HG03196 (cell line): ENCODE measurements around the gene RER1.

Source experiments
- ATAC-seq: cut with Tn5 transposase; IDR thresholded peaks from one replicate; pipeline ENCODE4 v1.9.1; 2021; ENCODE audit not compliant: unreplicated experiment

RER1 gene

DNA sequence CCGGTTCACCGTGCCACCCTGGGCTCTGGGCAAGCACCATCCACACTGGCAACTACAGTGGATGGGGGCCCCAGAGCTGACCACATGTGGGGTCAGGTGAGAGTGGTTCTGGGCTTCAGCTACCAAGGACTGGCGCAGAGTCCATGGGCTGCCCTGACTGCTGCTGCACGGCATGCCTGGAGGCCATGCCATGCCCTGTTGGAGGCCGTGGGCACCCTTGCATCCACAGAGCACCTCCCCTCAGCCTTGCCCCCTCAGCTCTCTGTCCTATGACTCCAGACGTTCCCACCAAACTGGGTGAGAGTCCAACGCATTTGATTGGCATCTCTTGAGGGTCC is 15.7 kb upstream of the RER1 start:
- ATAC-seq = no peak

GRCh38 chr1:2376261-2376741 is 15.3 kb upstream of the RER1 start:
- ATAC-seq = no peak

DNA sequence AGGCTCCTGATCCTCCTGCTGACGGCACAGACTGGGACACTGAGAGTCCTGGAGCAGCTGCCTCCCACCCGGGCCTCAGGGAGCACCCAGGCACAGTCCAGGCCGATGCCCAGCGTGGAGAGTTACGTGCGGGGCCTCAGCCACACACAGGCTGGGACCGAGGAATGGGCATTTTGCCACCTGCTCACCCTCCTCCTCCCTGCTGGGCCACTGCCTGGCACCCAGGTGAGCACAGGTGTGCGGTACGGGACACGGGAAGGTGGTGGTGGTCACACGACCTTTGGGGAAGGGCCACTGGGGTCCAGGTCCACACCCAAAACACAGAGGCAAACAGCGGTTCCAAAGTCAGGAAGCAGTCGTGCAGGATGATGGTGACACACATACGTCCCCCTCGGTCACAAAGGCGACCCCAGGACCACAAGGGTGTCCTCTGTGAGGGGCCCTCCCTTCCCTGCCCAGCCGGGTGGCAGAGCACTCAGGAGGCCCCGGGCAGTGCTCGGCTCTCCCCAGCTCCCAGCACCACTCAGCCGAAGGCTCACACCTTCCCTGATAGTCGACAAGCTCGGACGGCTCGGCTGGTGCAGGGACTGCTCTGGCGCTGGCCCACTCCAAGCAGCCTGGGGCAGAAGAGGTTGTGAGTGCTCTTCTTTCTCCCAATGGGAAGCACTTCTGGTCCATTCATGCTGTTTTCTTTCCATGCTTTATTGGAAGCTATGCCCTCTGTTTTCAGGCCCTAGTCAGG is 14.5 kb upstream of the RER1 start:
- no peak for ATAC-seq

GRCh38 chr1:2377751-2378440 is 13.7 kb upstream of the RER1 start:
- ATAC-seq = no peak

GRCh38 chr1:2378441-2378851 is 13.2 kb upstream of the RER1 start:
- no peak for ATAC-seq

DNA sequence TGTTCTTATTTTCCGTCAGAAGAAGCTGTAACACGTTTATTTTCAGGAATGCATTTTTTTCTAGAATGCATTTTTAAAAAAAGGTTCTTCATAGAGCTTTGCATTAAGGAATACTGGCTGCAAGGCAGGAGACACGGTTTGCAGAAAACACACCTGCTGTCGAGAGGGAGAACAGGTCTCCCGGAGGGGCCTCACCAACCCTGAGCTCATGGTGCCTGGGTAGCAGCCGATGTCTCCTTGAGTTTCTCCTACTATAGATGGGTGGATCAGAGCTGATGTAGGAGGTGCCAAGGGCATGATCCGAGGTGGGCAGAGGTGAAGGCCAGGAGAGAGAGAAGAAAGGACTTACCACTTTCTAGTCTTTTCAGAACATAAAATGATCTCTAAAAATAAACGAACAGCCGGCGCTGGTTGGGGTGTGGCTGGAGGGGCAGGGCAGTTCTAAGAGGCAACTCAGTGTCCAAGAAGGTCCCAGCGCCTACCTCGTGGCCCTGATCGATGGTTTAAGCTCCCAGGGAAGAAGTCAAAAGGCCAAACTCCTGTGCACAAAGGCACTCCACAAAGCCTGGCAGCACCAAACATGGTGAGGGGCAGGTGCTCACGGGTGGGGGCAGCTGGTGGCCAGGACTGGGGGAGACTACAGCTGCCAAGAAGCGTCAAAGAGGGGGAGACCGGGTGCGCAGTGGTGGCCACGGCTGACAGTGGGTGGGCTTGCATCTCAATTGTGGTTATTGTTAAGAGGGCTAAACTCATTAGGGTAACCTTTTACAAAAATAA is 12.5 kb upstream of the RER1 start:
- ATAC-seq = no peak

GRCh38 chr1:2379733-2380404 is 11.8 kb upstream of the RER1 start:
- no peak for ATAC-seq

- no peak for ATAC-seq
Observed at GRCh38 chr1:2380816-2381591, 10.6 kb upstream of the RER1 start.

DNA sequence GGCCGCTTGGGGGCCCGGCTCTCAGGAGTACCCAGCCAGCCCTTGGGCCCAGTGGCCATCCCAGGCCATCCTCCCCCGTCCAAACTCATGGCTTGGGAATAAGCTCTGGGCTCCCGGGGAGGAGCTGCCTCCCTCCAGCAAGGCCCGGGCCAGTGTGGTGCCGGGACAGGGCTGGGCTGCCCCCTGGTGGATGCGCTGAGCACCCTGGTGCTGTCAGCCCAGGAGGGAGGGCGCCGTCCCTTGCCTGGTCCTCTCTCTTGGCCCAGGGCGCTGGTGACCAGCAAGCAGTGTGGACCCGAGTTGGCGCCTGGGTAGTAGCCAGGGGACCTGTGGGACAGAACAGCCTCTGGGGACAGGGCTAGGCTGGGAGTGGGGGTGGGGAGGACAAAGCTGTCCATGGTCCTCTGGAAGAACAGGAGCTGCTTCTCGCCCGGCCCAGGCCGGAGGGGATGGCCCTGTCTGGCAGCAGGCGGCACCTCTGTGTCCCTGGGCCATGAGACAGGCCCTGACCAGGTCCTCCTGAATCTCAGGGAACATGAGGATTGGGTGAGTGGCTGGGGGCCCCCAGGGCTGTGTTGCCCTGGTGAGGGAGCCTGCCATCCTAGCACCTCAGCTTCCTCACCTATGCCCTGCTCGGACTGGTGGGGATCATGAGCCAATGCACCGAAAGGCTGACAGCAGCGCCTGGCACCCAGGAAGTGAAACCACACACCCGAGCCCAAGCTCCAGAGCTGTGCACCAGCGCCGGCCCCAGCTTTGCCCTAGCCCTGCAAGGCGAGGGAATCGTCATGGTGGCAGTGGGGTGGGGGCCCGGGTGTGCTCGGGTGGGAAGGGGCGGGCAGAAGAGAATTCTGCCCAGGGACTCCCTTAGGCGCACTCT is 9.7 kb upstream of the RER1 start:
- no peak for ATAC-seq

DNA sequence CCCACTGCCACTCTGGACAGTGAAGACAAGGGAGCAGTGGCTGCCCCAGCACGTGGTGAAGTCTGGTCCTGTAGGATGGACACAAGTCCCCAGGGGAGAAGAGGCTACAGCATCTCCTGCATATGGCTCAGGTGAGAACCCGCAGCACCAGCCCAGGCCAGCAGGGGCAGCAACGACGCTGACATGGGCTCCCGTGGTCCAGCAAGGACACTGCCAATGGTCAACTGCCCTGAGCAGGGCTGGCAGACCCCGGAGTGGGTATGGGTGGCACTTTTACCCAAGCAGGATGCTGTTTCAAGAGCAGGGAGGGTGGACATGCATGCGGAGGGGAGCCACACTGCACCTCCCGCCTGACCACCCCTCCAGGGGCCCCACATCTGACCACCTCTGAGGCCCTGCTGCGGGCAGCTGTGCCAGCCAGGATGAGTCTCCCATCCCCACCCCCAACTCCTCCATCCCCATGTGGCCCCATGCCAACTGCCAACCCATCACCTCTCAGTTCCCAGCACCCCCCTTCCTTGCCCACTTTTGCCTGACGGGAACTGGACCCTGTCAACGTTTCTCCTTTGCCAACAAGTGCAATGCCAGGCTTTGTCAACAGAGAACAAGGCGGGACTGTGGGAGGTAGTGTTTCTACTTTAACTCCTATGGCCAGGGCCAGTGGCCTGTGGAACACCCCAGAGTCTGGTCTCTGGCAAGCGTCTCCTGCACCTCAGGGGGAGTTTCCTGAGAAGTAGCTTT is 8.8 kb upstream of the RER1 start:
- ATAC-seq = no peak

DNA sequence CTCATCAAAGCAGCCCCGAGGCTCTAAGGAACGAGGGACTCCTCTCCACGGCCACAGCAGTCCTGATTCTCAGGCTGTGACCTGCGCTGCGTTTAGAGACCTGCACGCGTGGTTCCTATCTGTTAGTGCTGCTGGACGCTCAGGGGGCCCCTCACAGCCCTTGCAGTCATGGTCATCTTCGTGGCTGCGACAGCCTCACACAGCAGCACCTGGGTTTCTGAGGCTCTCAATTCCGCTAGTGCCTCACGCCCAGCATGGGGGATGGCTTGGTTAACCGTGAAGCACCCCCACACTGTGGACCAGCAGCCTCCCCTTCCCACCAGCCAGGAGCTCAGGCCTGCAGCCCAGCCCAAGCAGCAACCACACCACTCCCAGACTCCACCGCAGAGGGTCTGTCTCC is 8.1 kb upstream of the RER1 start:
- no peak for ATAC-seq

DNA sequence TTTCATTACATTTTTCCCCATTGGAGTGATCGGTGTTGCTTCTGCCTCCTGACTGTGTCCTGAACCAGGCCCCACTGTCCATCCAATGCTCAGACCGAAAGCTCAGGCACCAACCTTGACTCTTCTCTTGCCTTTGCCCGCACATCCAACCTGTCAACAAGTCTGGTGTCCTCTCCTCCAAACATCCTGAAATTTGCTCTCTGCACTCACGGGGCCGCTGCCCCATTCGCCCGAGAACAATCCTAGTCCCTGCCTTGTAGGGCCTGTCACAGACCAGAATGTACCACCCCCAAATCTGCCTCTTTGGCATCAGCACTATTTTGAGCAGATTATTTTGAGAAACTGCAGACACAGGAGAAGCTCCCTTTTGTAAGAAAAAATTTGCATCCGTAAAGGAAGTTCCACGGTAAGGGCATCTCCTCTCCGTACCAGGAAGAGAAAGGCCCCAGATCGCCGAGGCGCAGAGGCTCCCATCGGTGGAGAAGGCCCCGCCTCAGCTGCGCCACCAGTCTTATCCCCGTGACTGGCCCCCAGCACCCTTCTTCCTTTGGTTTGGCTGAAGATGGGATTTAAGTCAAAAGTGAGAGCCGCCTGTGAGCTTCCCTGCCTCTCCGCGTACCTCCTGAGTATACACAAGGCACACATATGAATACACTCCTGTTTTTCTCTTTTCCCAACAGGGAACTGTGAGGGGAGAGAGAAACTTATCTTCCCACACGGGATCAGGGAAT is 7.3 kb upstream of the RER1 start:
- no peak for ATAC-seq

DNA sequence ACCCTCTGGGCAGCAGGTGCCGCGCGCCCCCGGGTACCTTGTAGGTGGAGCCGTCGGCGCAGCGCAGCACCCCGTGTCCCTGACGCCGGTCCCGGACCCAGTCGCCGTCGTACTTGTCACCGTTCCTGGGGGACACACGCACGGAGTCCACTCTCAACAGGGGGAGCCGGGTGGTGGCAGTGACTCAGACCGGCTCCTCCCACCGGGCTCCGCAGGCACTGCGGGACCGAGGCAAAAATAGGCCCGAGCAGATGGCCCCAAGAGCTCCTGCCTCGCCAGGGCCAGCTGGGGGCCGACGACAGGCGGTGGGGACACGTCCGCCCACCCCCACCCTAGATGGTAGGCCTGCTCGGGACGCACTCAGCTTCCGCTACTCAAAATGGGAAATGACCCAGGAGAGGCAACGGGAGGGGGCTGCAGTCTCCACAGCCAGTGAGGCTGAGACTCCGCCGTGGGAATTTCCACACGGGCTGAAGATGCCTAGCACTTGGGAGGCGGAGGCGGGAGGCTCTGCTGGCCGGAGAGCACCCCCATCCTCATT is 6.6 kb upstream of the RER1 start:
- no peak for ATAC-seq

DNA sequence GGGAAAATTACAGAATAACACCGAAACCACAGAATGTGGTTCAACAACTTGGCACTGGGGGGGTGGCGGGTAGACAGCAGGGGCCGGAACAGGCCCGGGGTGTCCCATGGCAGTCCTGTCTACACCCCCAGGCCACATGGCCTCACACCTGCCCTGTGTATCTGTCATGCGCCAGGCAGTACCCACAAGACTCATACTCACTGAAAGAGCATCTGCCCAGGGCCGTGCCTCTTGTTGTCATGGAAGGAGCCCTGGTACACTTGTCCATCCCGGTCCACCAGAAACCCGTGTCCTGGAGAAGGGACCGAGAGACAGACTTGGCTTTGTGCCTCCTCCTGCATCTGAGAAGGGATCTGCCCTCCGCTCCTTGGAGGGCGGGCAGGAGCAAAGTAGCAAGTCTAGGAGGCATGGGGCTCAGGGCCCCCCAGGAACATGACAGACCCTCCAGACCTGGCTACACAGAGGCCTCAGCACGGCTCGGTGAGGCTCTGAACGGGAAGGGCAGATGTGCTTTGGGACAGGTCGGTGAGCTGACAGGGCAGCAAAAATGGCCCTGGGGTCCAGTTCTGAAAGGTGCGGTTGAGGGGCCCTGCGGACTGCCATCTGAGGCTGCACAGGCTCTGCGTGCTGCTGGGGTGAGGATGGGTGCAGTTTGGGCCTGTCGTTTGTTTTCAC is 5.9 kb upstream of the RER1 start:
- no peak for ATAC-seq

DNA sequence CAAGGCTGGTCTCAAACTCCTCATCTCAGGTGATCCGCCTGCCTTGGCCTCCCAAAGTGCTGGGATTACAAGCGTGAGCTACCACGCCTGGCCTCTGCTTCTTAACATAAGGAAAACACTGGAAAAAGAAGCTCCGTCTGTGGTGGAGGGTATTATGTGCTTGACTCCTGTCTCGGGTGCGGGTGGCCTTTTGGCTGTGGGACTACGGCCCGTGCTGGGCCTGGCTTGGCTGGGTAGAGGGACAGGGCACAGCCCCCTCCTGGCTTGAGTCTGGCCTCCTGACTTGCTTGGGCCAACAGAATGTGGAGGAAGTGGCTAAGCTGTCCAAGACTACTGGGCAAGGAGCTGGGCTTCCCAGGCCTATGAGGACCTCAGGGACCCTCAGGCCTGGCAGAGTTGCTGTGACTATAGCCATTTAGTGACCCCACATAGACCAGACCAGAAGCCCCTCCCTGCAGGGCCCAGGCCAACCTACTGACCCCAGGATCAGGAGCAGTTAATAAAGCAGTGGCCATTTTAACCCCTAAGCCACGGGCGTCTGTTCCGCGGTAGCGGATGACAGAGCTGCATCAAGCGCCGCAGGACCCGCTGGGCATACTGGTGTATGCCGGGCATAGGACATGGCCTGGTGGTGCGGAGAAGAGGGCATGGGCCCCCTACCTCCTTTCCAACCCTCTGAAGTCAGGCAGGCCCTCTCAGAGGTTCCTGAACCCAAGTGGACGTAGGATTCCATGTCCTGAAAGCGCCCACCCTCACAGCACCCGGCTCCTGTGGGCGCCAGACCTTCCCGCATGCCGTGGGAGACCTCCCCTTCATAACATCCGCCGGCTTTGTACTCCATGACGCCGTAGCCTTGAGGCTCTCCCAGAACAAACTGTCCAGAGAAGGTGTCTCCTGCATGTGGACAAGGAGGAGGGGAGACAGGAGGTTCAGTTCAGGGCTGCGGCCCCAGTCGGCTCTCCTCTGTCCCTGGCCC is 4.7 kb upstream of the RER1 start:
- no peak for ATAC-seq
